Fibroblast of the conjunctiva (primary cell): Measurements from ENCODE around the gene MAD1L1.
"Not testable (repeated sequence)": the region's sequence is repeated elsewhere in the genome, so short reads cannot be mapped to it uniquely, and the experiment has no call there.

ENCODE experiments used
- DNase-seq: peaks from one replicate; pipeline ENCODE4 v3.0.0-alpha.2; 2010; ENCODE audit warnings: low read depth

Gene MAD1L1

GRCh38 chr7:2066251-2066919 is 166.4 kb downstream of the MAD1L1 start:
- DNase-seq, result no peak

GRCh38 chr7:2065528-2065927 is 167.2 kb downstream of the MAD1L1 start:
- no peak for DNase-seq

DNA sequence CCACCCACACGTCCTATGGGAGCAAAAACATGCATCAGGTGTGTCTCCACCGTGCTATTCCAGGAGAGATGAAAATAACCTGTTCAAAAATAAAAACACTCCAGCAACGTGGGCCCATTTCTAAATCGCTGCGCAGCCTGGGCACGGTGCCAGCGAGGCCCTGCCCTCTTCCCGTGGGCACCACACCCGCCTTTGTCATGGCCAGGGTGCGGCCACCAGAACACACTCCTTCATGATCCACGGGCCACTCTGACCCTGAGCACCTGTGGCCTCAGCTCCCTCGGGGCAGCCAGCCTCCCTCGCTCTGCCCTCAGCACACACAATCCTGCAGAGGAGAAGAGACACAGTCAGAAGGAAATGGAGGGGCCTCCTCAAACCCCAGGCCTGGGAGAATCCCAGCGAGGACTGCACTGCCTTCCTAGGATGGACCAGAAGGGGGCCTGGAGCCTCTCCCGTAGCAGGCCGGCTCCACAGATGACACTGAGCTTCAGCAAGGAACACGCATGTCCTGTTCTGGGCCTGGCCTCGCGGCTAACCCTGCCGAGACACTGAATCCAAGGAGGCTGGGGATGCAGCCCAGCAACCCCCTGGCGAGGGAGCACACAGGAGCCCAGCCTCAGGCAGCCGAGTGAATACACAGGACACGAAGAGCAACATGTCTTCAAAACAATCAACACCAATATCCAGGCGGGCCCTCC is 169.0 kb downstream of the MAD1L1 start:
- DNase-seq, result no peak

DNA sequence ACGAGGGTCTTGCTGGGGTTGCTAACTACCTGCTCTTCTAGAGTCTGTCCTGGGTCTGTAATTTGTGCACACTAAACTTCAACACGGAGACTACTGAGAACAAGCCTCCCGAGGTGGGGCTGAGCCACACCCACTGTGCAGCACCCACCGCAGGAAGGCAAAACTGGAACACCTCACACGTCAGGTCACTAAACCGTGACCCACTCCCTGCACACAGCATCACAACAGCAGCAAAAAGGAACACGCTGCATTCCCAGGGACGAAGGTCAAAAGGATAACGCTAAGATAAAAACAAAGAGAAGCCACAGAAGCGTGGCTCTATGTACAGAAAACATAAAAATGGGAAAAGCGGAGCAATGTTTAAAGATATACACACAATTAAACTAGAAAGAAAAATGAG is 170.1 kb downstream of the MAD1L1 start:
- DNase-seq, result no peak

DNA sequence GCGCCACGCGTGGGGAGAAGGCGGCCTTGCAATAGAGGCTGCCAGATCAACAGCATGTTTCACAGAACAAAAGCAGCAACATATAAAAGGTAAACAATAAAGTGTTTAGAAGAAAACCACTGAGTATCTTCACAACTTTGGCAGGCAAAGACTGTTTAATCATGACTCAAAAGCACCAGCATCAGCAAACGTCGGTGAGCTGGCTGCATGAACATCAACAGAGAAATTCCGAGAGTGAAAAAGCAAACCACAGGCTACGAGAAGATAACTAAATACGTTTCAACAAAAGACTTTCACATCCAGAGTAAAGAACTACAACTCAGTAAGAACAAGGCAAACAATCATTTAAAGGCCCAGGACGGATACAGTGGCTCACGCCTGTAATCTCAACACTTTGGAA is 172.0 kb downstream of the MAD1L1 start:
- DNase-seq, result no peak

DNA sequence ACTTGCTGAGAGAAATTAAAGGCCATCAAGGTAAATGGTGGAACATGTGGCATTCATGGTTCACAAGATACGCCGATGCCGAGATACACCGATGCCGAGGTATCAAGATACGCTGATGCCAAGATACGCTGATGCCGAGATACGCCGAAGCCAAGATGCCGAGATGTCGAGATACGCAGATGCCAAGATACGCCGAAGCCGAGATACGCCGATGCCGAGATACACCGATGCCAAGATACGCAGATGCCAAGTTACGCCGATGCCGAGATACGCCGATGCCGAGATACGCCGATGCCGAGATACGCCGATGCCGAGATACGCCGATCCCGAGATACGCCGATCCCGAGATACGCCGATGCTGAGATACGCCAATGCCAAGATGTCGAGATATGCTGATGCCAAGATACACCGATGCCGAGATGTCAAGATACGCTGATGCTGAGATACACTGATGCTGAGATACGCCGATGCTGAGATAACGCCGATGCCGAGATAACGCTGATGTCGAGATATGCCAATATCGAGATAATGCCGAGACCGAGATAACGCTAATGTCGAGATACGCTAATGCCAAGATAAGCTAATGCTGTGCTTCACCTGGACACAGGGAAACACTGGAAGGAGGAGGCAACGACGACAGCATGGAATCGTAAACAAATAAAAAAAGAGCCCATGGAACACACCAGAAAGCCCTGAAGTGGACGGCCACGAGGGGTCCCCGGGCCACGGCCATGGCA is 172.6 kb downstream of the MAD1L1 start:
- no peak for DNase-seq

GRCh38 chr7:2058246-2058645 is 174.5 kb downstream of the MAD1L1 start:
- DNase-seq, result not testable (repeated sequence)

GRCh38 chr7:2055956-2056355 is 176.8 kb downstream of the MAD1L1 start:
- DNase-seq, result no peak

GRCh38 chr7:2054927-2055326 is 177.8 kb downstream of the MAD1L1 start:
- DNase-seq, result no peak

GRCh38 chr7:2053395-2053794 is 179.3 kb downstream of the MAD1L1 start:
- no peak for DNase-seq

DNA sequence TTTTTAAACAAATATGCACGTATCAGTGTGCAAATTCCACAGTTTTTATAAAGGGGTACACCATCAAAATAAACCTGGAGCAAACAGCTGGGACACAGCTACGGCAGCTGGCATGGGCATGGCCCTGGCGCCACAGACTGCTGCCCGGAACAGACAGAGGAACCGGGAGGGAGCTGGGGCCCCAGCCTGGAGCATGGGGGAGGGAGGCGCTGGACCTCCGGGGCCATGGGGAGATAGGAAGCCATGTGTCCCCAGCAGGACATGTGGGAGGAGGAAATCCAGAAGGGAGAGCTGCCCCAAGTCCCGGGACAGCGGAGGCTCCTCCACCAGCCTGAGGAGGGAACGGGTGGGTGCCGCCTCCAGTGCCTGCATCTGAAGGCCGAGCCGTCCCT is 180.1 kb downstream of the MAD1L1 start:
- no peak for DNase-seq

GRCh38 chr7:2051707-2052656 is 180.8 kb downstream of the MAD1L1 start:
- DNase-seq, result no peak

DNA sequence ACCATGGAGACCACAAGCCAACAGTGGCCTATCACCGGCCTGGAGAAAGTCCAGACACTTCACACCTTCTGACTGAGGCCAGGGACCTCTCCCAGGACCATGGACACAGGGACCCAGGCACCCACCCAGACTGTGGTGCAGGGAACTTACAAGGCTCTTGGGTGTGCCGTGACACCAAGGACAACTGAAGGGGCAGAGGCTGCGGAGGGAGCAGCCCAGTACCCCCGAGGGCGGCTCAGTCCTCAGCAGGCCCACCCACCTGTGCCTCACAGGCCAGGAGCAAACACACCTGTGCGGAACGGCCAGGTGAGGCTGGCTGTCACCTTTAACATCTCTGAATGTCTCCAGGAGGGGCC is 182.3 kb downstream of the MAD1L1 start:
- DNase-seq, result no peak

GRCh38 chr7:2049782-2050510 is 182.8 kb downstream of the MAD1L1 start:
- DNase-seq, result no peak

DNA sequence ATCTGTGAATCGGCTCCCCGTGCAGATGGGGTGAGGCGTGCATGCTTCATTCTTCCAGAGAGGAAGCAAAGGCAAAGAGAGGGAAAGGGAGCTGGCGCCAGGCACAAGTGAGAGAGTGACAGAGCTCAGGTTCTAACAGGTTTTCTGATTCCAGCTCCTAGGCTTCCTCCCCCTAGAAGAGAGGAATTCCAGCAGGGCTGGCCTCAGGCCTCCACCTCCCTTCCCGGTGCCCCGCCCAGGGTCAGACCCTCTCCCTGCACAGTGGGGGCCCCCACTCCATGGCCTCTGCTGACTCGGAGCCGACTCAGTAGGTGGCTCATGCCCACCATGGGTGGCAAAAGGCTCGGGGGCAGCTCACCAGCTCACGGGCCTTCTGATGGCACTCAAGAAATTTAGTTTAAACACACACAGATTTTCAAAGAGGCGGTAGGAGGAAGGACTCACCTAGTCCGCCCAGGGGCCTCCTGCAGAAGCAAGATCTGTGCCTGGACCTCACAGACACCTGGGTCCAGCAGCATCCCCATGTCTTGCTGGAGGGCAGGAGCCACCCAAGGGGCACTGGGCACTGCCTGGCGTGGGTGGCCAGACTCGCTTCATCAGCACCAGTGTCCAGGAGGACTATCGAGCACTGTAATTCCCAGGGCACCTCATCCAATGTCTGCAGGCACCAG is 183.5 kb downstream of the MAD1L1 start:
- no peak for DNase-seq

DNA sequence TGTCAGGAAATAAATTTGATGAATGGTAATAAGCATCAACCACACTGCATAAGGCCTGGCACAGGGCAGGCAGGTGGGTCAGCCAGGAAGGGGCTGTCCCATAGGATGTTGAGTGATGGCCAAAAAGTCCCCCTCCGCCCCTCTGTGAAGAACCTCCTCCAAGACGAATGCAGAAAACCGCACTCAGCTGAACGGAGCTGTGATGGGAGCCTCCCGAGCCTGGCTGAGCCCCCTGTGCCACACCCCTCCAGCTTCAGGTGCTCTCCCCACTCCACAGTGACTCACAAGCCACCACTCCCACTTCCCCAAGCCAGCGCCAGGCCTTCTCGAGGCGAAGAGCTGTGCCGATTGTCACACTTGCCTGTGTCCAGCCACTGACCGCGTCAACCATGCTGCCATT is 184.2 kb downstream of the MAD1L1 start:
- DNase-seq, result no peak

DNA sequence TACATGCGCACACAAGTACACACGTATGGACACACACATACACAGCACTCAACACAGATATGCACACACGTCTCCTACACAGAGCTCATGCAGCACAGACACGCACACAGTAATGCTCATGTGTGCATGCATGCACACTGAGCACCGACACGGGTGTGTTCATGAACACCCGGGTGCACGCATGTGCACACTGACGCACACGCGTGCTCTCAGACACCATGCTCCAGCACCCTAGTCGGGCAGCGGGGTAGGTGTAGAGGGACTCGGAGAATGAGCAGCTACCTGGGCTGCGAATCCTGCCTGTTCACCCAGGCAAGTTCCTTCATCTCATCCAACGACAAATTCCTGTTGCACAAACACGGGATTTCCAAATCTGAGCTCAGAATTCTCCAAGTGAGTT is 184.7 kb downstream of the MAD1L1 start:
- DNase-seq, result no peak

DNA sequence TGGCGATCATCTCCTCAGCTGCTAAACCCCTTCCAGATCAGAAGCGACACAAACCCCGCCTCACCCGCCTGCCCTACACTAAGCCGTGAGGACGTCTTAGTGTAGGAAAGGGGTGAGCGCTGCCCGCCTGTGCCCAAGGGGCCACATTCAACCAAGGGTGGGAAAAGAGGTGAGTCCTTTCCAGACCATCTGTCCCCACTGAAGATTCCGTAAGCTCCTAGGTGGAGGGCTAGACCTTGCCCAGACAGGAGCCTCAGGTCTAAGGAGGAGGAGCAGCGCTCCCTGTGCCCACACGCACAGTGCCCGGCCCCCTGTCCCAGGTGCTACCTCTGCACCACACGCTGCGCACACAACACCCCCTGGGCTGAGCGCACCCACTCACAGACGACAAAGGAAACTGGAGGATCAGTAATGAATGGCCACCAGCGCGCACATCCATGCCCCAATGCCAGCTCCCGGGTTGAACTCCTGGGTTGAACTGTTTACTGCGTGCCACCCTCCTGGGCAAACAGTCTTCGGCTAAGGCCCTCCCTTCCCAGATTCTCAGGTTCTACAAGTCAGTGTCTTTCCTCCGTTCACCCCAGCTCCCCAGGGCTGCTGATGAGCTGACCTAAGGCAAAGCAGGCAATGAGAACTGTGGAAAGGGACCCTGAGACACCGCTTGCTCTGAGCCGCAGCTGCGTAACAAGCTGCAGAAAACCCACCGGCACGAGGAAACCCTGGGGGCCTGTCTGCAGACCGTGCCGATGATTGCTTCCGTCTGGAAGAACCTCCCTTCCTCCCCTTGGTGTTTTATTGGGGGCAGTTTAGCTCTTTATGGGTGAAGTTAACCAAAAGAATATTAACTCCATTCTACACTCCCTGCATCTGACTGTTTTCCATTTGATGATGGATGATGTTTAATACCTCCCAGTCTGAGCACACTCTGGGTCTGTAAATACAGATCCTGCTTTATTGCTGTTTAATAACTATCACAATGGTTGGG is 185.9 kb downstream of the MAD1L1 start:
- DNase-seq, result no peak

- no peak for DNase-seq
Measured at GRCh38 chr7:2045559-2046405, 187.0 kb downstream of the MAD1L1 start.
